GM19238 (cell line): Measurements from ENCODE around the gene LTA4H.

Source experiments
- DNase-seq: peaks from one replicate; pipeline ENCODE4 v3.0.0; 2011; ENCODE audit warnings: low spot score; ENCODE audit not compliant: insufficient read length

Gene LTA4H

DNA sequence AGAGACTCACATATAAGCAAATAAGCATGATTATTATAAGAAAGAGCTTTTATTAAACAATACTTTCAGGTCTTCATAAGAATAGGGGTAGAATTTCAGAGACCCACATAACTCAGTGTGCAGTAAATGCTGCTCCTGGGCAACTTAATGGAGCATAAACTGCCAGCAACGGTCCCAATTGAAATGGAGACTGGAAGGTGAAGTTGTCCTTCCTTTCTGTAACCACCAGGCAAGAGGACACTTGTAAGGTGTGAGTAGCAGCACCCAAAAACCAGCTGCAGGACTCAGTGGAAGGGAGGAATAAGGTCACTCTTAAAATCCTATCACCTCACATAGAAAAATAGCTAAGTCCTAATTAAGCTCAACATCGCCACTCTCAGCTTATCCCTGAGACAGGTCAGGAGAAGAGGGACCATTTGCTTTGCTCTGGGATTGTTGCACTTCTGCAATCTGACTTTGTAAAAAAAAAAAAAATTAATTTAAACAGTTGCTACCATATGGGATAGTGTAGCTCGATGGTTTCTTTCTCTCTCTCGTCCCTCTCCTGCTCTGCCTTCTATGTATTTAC is 22.7 kb upstream of the LTA4H start:
- no peak for DNase-seq

- DNase-seq: no peak
Observed at GRCh38 chr12:96056646-96057455, 21.5 kb upstream of the LTA4H start.

- no peak for DNase-seq
Observed at GRCh38 chr12:96054244-96054610, 18.8 kb upstream of the LTA4H start.

- no peak for DNase-seq
Observed at GRCh38 chr12:96053476-96054243, 18.3 kb upstream of the LTA4H start.

DNA sequence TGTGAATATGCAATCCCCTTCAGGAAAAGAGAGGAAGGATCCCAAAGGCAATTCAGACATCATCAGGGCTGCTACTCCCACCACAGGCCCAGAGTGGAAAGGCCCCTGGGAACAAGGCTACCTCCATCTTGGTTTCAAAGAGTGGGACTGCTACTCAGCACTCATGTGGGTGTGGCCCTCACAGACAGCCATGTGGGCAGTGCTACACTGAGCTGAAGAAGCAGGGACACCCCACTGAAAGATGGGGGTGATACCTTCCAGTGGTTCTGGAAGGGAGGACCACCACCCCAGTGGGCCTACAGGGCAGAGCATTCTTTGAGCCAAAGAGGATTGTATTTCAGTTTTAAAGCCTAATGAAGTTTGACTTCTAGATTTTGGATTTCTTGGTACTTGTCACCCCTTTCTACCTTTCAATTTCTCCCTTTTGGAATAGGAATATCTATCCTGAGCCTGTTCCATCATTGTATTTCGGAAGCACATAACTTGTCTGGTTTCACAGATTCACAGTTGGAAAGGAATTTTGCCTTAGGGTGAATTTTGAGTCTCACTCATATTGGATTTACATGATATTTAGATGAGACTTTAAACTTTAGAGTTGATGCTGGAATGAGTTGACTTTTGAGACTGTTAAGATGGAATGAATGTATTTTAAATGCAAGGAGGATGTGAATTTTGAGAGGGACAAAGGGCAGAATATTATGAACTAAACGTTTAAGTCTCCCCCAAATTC is 16.5 kb upstream of the LTA4H start:
- DNase-seq: no peak

DNA sequence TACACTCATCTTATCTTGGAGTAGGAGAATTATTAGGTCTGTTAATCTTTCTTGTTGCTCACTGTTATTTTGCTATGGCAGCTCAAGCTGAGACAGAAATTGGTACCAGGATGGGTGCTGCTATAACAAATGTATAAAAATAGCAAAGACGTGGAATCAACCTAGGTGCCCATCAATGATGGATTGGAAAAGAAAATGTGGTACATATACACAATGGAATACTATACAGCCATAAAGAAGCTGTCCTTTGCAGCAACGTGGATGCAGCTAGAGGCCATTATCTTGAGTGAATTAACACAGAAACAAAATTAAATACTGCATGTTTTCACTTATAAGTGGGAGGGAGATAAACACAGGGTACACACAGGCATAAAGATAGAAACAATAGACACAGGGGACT is 14.8 kb upstream of the LTA4H start:
- DNase-seq: no peak

DNA sequence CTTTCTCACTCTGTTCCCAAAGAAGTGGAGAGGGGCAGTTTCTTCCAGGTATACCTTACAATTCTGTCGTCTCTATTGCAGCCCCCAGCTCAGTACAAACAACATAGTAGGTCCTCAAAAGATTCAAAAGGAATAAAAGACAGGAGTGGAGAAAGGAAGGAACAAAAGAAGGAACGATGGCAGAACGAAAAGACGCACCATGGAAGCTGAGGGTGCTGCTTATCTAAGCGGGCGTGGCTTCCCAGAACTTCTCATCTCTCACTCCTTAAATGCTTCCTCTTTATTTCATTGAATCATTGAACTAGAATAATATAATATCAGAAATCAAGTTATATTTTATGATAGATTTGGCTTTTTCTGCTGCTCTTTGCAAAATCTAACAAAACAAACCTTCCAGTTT is 13.7 kb upstream of the LTA4H start:
- DNase-seq: no peak

DNA sequence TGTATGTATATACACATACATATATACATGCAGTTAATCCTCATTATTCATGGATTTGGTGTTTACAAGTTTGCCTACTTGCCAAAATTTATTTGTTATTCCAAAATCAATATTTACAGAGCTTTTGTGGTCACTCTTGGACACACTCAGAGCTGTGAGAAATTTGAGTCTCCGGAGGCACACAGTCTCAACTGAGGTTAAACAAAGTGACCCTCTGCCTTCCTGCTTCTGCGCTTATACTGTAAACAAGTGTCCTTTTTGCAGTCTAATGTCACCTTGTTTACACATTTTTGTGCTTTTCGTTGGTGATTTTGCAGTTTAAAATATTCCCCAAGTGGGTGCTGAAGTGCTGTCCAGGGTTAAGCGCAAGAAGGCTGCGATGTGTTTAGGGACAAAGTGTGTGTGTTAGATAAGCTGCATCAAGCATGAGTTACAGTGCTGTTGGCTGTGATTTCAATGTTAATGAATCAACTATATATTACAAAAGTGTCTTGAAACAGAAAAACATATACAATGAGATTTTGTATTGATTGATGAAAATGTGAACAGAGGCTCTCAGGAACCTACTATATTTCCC is 13.1 kb upstream of the LTA4H start:
- no peak for DNase-seq

DNA sequence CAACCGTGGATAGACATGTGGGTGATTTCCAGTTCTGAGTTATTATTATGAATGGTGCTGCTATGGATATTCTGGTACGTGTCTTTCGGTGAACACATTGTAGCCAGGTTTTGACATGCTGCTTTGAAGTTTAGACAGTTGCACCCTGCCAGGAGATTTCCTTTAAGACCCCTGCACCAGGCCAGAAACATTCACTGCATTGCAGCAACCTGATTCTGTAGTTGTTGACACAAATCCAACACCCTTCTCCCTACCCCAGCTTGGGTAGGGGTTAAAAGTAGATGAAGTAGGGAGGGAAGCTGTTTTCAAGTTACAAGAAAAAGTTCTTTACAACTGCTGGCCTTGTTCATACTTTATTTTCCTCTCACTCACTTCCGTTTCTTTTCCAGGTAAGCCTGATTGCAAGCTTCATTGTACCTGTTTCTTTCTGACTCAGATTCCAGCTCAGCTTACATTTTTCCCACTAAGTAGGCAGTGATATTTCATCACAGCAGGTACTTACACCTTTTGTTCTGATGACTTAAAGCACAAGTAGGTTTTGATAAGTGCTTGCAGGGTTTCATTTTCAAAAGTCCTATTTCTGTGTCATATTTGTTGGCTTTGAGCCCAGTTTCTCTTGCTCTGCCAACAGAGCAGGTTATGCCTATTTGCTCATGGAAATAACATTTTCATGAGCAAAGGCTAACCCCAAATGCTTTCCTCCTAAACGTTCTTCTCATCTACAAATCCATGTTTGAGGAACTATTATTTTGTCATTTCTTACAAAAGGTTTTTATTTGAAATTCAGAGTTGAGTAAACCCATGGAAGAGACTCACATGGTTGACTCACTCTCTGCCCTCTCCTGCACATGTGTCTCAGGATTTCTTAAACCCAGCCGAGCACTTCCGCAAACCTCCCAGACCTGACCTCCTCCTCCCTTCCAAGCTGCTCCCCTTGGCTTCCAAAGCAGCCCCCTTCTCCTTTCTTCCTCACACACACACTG is 12.1 kb upstream of the LTA4H start:
- no peak for DNase-seq

DNA sequence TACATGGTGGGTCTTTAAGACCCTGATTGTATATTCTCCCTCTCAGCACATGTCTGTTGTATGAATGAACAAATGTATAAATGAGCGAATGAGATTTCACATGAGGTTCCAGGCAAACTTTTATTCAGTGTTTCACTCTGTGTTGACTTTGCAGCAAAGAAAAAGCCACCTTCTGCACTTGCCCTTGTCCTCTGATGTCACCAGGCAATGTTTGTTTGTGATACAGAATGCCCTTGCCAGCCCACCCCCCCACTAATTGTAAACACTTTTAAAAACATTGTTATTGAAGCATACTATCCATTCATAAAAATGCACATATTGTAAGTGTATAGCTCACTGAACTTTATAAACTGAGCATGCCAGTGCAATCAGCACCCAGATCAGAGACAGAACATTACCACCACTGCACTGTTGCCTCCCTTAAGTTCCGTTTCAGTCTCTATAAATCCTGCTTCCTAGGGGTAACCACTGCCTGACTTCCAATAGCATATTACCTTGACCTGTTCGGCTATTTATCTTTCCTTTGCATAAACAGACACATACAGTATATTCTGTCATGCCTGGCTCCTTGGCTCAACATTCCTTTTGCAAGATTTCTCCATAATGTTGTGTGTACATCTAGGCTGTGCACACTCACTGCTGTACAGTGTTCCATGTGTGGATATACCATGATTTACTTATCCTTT is 11.3 kb upstream of the LTA4H start:
- no peak for DNase-seq

GRCh38 chr12:96045566-96045965 is 10.2 kb upstream of the LTA4H start:
- no peak for DNase-seq

DNA sequence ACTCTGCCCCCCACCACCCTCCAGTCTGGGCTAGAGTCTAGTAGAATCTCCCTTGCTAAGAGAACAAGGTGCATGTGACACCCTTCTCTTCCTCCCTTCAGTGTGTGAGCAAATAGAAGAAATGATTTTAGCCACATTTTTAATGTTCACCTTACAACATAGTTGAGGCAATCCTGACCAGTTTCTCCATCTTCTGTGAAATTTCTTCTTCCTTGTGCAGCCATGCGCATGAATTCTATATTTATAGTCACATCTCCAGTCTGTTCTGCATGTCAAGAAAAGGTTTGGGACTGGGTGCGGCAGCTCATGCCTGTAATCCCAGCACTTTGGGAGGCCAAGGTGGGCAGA is 9.5 kb upstream of the LTA4H start:
- DNase-seq: no peak

DNA sequence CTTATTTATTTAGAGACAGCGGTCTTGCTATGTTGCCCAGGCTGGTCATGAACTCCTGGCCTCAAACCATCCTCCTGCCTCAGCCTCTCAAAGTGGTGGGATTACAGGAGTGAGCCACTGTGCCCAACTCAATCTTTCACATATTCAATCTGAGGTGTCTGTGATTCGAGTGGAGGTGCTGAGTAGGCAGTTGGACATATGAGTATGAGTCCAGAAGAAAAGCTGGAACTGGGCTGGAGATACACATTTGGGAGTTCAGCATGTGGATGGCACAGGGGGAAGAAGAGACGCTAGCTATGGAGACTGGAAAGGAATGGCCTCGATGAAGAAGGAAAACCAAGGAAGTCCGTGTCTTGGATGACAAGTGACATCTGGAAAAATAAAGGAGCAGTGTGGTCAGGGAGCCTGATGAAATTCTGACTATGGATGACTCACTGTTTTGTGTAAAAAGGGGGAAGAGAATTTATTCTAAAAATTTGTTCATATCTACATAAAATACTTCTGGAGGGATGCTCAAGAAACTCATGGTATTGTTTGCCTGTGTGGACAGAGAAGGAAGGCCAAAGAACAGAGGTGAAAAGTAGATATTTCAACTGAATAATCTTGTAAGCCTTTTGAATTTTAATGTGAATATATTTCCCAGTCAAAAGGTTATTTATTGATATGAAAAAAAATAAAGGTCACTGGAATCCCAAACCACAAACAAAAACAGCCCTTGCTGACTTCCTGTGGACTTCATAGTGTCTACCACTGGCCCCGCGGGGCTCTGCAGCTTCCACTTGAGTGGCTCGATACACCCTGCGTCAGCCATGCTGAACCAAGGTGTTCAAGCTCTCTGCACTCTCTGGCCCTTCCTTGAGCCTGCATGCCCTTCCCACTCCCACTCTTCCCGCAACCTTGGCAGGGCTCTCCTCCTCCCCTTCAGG is 8.9 kb upstream of the LTA4H start:
- no peak for DNase-seq

DNA sequence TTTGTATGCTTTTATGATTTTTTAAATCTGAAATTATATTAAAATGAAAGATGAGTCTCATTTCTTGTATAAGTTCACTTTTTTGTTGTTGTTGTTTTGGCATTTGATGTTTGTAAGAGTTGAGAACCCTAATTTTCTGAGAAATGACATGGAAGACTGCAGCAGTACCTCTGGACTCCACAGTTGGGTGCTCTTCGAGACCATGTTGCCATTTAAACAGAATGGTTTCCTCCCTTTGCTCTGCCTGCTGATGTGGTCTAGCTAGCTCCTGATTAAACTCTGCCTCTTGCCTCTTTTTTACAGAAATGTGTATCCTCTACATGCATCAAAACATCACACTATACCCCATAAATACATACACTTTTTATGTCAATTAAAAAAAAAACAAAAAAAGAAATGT is 5.8 kb upstream of the LTA4H start:
- DNase-seq: no peak

- no peak for DNase-seq
Observed at GRCh38 chr12:96040305-96041133, 5.1 kb upstream of the LTA4H start.

DNA sequence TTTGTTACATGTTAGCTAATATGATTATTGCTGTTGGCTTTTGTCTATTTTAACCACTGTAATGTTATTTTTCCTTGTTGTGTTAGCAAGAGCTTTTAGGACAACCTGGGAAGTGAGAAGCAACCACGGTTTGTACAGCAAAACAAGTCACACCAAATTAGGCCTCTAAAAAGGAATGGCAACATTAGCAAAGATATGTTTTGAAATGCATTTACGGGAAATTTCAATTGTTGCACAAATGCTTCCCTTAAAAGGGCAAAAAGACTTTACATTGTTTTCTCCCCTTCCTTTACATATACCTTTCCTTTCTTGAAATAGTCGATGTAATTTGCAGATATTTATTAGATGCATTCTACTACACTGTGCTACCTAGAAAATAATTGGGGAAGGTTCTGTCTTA is 4.1 kb upstream of the LTA4H start:
- DNase-seq: no peak

DNA sequence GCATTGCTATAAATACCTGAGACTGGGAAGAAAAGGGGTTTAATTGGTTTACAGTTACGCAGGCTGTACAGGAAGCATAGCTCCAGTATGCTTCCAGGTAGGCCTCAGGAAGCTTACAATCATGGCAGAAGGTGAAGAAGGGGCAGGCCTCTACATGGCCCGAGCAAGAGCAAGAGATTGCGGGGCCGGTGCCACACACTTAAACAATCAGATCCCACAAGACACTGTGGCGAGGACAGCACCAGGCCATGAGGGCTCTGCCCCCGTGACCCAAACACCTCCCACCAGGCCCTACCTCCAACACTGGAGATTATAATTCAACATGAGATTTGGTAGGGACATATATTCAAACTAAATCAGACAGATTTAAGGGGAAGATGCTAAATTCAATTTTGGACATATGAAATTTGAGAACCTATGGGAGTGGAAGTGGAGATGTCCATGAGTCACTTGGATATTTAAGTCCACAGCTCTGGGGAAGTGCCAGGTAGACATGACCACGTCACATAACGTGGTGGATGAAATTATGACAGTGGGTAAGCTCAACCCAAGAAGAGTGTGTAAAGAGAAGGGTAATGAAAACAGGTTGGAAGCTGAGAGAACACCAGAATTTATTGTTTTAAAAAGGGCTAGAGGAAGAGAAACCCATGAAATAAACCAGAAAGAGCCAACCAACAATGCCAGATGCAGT is 1.5 kb upstream of the LTA4H start:
- no peak for DNase-seq
